GM19395 (cell line): Measurements from ENCODE around the gene DYNC1LI1.
A peak's percentile ranks its signal among the peaks of the same experiment; 100 is the strongest.

Source experiments
- ATAC-seq: cut with Tn5 transposase; IDR thresholded peaks from one replicate; pipeline ENCODE4 v1.9.1; 2021; ENCODE audit warnings: mild to moderate bottlenecking, moderate library complexity; ENCODE audit not compliant: unreplicated experiment

DYNC1LI1 gene

DNA sequence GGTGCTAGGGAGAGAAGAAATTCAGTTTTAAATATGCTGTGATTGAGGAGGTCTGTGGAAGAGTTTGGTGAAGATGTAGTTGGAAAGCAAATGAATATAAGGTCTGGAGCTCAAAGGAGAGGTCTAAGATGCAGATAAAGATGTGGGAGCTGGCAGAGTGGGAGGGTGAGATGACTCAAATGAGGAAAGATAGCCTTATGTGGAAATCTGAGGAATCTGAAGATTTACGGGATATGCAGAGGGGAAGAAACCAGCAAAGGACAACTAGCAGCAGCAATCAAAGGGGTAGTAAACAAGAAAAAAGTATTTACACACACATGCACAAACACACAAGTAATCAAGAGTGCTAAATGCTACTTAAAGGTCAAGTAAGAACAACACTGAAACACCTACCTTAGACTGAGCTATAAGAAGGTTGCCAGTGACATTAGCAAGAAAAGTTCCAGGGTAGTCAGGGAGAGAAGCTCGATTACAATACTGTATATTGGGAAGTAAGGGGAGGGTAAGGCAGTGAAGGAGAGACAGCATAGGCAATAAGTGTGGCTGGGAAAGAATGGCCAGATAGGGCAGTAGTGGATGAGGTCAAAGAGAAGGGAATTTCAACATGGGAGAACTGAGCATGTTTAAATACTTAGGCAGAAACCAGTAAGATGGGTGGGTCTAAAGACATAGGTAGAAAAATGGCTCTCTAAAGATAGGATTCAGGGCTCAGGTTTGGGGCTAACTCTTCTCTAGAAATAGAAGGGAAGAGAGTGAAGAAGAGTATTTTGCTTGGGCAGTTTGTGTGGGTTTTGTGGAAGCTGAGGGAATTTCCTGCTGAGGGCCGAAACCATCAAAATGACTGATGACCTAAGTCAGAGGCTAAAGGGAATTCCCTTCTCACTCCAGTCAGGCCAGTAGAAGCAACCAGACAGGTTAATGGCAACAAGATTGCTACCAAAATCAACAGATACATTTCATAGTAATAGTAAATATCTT lies 76.9 kb downstream of the DYNC1LI1 start:
- peak; percentile 76 for ATAC-seq

DNA sequence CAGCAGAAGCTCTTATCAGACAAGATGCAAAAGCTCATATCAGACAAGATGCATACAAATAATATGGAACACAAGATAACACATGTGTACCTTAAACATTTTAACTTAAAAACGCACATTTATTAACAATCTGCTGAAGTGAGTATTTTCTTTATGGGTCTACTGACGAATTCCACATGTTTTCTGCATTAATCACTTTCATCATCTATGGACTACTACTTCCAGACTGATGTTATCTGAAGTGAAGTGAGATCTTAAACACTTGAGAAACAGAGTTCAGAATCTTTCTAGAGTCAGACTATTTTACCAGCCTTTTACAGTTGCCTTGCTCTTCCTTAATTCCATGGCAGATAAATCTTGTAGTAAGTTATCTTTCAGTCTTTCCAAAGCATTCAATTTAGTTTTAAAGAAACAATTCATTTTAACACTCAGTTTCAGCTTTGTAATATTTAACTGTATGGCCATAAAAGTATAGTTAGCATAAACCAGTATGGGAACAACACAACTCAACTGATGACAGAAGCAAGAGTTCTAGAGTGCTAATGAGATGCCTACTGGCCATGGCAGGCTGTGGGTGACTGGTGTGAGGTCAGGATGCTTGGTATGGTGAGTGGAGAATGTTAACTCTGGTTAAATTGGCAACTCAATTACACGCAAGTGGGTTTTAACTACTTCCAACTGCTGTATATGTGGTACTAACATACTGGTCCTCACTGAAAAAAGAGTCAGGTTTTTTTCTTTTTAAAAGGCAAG lies 77.8 kb downstream of the DYNC1LI1 start:
- no peak for ATAC-seq

DNA sequence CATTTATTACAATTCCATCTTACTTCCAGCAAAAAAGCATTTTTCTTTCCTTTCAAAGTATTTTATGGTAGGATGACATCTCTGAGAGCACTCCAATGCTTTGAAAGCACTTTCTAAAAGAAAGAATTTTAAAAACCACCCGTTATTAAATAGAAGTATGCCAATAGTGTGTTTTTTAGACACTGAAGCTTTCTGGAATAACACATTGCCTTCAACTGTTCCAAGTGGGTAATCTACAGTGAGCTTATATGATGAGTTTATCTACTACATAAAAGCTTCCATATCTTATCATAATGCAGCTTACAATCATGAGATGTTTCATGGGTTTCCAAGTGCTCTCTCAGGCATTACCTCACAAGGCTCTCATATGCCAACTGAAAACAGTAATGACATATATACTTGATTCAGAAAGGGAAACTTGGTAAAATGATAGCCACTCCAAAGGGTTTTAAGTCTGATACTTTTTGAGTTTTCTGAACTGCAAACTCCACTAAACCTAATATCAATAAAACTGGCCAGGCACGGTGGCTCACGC lies 82.1 kb downstream of the DYNC1LI1 start:
- ATAC-seq: no peak

DNA sequence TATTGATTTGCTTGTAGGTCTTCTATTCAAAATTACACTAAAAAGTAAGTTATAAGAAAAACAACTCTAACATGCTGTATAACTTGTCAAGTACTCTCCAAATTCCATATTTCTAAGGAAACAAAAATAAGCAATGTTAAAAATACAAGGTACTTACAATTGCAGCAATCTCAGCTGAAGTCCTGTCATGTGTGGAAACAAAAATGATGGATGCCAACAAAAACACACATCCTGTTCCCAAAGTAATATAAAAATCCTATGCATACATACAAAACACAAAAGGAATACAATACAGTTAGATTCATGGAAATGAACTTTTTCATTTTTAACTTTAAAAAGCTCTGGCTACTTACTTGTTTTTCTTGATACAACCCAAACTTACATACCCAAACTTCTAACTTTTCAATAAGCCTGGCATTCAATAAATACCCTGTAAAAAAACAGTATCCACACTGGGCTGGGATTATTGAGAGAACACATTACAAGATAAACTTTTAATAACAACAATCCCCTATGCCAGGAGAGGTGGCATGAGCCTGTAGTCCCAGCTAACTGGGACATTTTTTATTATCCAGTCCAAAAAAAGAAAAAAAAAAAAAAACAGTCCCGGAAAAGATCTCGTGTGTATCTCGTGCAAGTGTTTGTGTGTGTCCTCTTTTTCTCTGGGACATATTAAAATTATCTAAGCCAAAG lies 82.7 kb downstream of the DYNC1LI1 start:
- ATAC-seq: no peak

DNA sequence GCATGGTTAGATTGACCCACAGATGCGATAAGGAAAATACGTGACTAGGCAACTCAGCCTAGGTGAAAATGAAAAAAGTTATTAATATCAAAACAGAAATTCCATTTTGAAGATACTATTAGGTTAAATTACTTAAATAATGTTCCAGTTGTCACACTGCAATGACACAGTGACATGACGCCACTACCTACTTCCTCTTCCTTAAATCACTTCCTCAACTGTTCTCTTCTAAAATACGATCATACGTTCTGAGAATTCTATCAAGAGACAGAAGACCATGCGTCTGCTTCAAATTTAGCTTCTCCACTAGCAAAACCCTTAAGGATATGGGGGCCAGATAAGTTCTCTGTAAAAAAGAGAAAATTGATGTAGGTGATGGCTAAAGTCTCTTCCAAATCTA lies 86.2 kb downstream of the DYNC1LI1 start:
- no peak for ATAC-seq

DNA sequence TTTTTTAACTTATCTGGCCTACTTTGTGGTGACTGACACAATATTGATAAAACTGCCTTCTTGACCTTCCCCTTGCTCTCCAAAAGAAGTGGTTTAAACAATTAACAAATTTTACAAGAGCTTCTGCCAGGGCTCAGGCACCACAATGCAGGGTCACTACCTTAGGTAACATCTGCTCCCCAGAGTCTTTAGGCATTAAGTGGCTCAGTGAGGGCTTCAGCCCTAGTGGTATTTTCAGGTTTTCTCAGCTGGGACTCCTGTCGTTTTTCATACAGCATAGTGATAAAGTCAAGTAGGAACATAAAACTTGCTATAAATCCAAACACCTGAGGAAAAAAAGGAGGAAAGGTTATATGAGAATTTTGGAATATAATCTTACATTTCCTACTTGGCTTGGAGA lies 86.9 kb downstream of the DYNC1LI1 start:
- ATAC-seq: no peak

DNA sequence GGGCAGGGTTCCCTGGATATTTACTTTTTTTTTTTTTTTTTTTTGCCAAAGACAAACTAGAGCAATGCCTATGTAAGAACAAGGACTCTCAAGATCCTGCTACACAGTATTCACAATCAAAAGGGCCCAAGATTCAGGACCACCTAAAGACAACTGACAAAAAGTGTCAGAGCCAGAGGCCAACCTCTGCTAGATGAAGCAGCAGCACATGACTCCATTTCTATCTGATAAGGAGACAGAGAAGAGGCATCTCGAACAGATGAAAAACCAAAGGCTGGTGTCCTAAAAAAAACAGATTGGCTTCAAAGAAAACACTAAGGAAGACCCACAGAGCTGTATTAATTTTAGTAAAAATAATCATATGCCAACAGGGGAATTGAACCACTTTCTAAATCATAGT lies 88.0 kb downstream of the DYNC1LI1 start:
- no peak for ATAC-seq

DNA sequence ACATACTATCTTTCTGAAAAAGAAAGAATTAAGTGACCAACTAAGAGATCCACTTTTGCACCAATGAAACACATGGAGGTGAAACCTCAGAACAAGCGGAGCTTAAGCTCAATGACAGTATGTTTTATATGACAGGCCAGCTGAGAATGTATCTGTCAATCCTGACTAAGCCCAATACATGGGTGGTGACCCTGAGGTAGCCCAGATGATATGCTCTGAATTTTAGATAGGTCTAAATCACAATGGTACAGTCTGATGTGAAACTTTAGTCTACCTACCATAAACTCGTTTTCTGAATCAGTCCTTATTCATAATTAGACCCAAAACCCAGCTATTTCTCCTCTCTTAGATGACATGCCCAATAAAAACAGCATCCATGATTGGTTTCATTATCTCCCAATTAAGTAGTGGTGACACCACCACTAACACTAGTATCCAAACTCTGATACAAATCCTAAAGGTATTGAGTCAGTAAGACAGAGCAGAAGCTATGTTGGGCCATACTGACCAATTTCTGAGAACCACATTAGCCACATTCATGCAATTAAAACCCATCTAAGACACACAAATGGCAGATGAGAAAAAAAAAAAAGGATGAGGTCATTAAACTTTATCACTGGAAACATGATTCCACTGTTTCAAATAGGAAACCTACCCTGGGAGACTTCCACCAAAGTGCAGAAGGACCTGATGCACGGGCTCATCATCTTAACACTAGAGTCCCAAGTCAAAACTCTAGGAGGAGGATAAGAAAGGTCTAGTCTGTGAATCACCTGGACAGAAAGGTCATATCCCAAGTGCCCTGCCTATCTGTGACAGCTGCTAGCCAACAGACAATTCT lies 88.6 kb downstream of the DYNC1LI1 start:
- ATAC-seq: no peak

DNA sequence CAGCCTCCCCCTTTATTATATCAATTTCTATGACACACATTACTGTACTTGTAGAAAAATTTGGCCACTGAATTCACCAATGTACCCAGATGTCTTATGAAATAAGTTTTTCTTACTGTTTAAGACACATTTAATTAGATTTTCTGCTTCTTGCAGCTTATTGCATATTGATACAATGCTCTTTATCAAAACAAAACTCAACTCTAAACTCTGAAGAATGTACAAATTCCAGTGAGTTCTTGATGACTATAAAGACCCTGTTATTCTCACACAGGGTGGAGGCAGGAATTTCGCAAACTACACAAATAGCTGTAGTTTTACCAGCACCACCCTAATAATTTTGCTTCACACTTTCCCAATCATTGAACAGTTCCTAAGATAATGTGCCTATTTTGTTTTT lies 90.1 kb downstream of the DYNC1LI1 start:
- no peak for ATAC-seq
